ENCODE data around the gene SCML2. TPM values are rescaled to one million over a fixed set of nuclear protein-coding genes. Genes with fewer than 3 reads are reported as not detected.
A peak's percentile ranks its signal among the peaks of the same experiment; 100 is the strongest.

The SCML2 gene
- total and polyA plus RNA-seq, 2 of the 13 experiments (the other 11 are each of a cell fraction or from before 2014, with no cell fraction given) = 5.1 to 7.6 TPM

GRCh38 chrX:18227458-18227857 lies 127.0 kb downstream of the SCML2 start:
- POLR2A ChIA-PET = no interaction called here
- WGBS (ENCODE audit: low lambda C conversion rate) = 71% methylated on average over 6 of the region's 7 CpGs
- H3K4me2 ChIP-seq (ENCODE audit: low read depth, low read length) = no peak overlapping the region
- no peaks in the 10 kb centered on the region for H4K20me1 ChIP-seq (ENCODE audit: insufficient read depth, low read length)
- intact Hi-C loops (cut with micrococcal nuclease; ENCODE audit: unreplicated experiment) (no loop called here), in situ Hi-C loops (cut with HindIII; ENCODE audit: extremely low pct_ligation_motif_present, low pct_unique_long_range_greater_than_20kb) (no loop called here)
- ATAC-seq (no peak), FAIRE-seq (no peak), DNase-seq (ENCODE audit: low spot score) (no peak)
- H3K36me3 ChIP-seq (replicated peaks in 1 of 2; ENCODE audit: control insufficient read depth in 1 of 2, insufficient read depth in 2 of 2, low read length in 2 of 2) = no peaks in the 10 kb centered on the region
- H3K4me1 ChIP-seq (ENCODE audit: insufficient read depth, low read length) = peaks cover 7% of the 10 kb centered on the region
- no peaks in the 10 kb centered on the region for H3K9me3 ChIP-seq (ENCODE audit: low read length)
- H3K79me2 ChIP-seq (ENCODE audit: insufficient read depth, low read length) = no peaks in the 10 kb centered on the region
- no peak overlapping the region for H3K4me3 ChIP-seq (replicated peaks in 1 of 3; ENCODE audit: insufficient read depth in 1 of 3, low read depth in 2 of 3, low read length in 3 of 3)
- BruUV-seq (replicated peaks) = no TSS peak
- no peak overlapping the region for H3K9ac ChIP-seq (ENCODE audit: insufficient read depth, low read depth, low read length)
- peak; percentile 97 for TF ChIP-seq MNT (IDR thresholded peaks at IDR 0.05)
- TF ChIP-seq WIZ (CRISPR knock-in tag; IDR thresholded peaks at IDR 0.05) = no peak
- no peak overlapping the region for H2AFZ ChIP-seq (ENCODE audit: low read length)
- no peak overlapping the region for H3K27ac ChIP-seq (ENCODE audit: extremely low read length, insufficient read depth, low read length)
- H3K27me3 ChIP-seq (ENCODE audit: control insufficient read depth in 1 of 2, insufficient read depth in 2 of 2, low read length in 2 of 2) = no peaks in the 10 kb centered on the region
- CTCF ChIA-PET (ENCODE audit: low intra/inter-chr PET ratio, low total read pairs) = no interaction called here

GRCh38 chrX:18220786-18221185 lies 133.7 kb downstream of the SCML2 start, which contains the start of gene BEND2:
TSS of gene BEND2 (minus strand) at chrX:18220886. CDS start at chrX:18220750, 136 bp downstream.
- CTCF ChIA-PET (ENCODE audit: low intra/inter-chr PET ratio, low total read pairs) = no interaction called here
- no peak for DNase-seq (ENCODE audit: low spot score)
- no peaks in the 10 kb centered on the region for H3K9me3 ChIP-seq (ENCODE audit: low read length)
- no peaks in the 10 kb centered on the region for H3K36me3 ChIP-seq (replicated peaks in 1 of 2; ENCODE audit: control insufficient read depth in 1 of 2, insufficient read depth in 2 of 2, low read length in 2 of 2)
- no peak for ATAC-seq
- no peaks in the 10 kb centered on the region for H3K4me1 ChIP-seq (ENCODE audit: insufficient read depth, low read length)
- no peak within 1 kb of the TSS for H3K4me3 ChIP-seq (replicated peaks in 1 of 3; ENCODE audit: insufficient read depth in 1 of 3, low read depth in 2 of 3, low read length in 3 of 3)
- TF ChIP-seq ZNF850 (CRISPR knock-in tag; conservative IDR thresholded peaks at IDR 0.05) (no peak), HNF1A (IDR thresholded peaks at IDR 0.05; ENCODE audit: low read depth) (no peak), HNF1A (CRISPR knock-in tag; IDR thresholded peaks at IDR 0.05; ENCODE audit: borderline replicate concordance) (no peak), ZNF709 (CRISPR knock-in tag; IDR thresholded peaks at IDR 0.05) (no peak), SP1 (IDR thresholded peaks at IDR 0.05) (no peak), SP1 (CRISPR knock-in tag; IDR thresholded peaks at IDR 0.05) (no peak), CEBPG (CRISPR knock-in tag; IDR thresholded peaks at IDR 0.05) (no peak), KMT2A (CRISPR knock-in tag; IDR thresholded peaks at IDR 0.05) (no peak), MXI1 (IDR thresholded peaks at IDR 0.05; ENCODE audit: borderline replicate concordance, low read depth, low read length) (no peak)
- H3K27me3 ChIP-seq (ENCODE audit: control insufficient read depth in 1 of 2, insufficient read depth in 2 of 2, low read length in 2 of 2) = no peaks in the 10 kb centered on the region
- intact Hi-C loops (cut with micrococcal nuclease; ENCODE audit: unreplicated experiment) = no loop called here
- no peak within 1 kb of the TSS for H3K27ac ChIP-seq (ENCODE audit: extremely low read length, insufficient read depth, low read length)
- in situ Hi-C loops (cut with HindIII; ENCODE audit: extremely low pct_ligation_motif_present, low pct_unique_long_range_greater_than_20kb) = loop anchor here (25.0 kb wide), 1 partner anchor 283 kb away; no protein-coding TSS in a partner anchor
- no peaks in the 10 kb centered on the region for H3K79me2 ChIP-seq (ENCODE audit: insufficient read depth, low read length)
- H4K20me1 ChIP-seq (ENCODE audit: insufficient read depth, low read length) = no peaks in the 10 kb centered on the region
- H3K9ac ChIP-seq (ENCODE audit: insufficient read depth, low read depth, low read length) = no peak within 1 kb of the TSS
- no peak within 1 kb of the TSS for H3K4me2 ChIP-seq (ENCODE audit: low read depth, low read length)
- BruUV-seq (replicated peaks) = no TSS peak
- no peak within 1 kb of the TSS for H2AFZ ChIP-seq (ENCODE audit: low read length)
- POLR2A ChIA-PET = no interaction called here
- no peak for FAIRE-seq
- WGBS (ENCODE audit: low lambda C conversion rate) = 64% methylated on average over 11 of the region's 19 CpGs

All from HepG2 (cell line).